WI38 (cell line): ENCODE measurements around the gene CYP2A7.
"Not testable (repeated sequence)": the region's sequence is repeated elsewhere in the genome, so short reads cannot be mapped to it uniquely, and the experiment has no call there.

Experiments
- H3K4me3 ChIP-seq: 2 replicates; pipeline ENCODE4 v1.5.1; 2011; ENCODE audit warnings: low read depth, mild to moderate bottlenecking, control low read depth, low read length
- CTCF ChIP-seq: IDR thresholded peaks from 2 replicates; pipeline ENCODE4 v1.5.1; 2012; ENCODE audit warnings: low read depth, mild to moderate bottlenecking, control low read depth, low read length

CYP2A7 gene

GRCh38 chr19:40920300-40921004 lies 38.4 kb upstream of the CYP2A7 start:
- TF ChIP-seq CTCF = no peak
- no peak overlapping the region for H3K4me3 ChIP-seq

- not testable (repeated sequence) for H3K4me3 ChIP-seq
Measured at GRCh38 chr19:40919530-40920299, 37.7 kb upstream of the CYP2A7 start.

GRCh38 chr19:40918303-40918702 lies 36.3 kb upstream of the CYP2A7 start:
- not testable (repeated sequence) for H3K4me3 ChIP-seq

- TF ChIP-seq CTCF = no peak
- no peak overlapping the region for H3K4me3 ChIP-seq
Measured at GRCh38 chr19:40908976-40909375, 26.9 kb upstream of the CYP2A7 start.

GRCh38 chr19:40907968-40908735 lies 26.1 kb upstream of the CYP2A7 start:
- no peak for TF ChIP-seq CTCF
- no peak overlapping the region for H3K4me3 ChIP-seq

GRCh38 chr19:40906512-40906911 lies 24.5 kb upstream of the CYP2A7 start:
- TF ChIP-seq CTCF = no peak
- H3K4me3 ChIP-seq = no peak overlapping the region

- not testable (repeated sequence) for H3K4me3 ChIP-seq
Measured at GRCh38 chr19:40904673-40905156, 22.7 kb upstream of the CYP2A7 start.

- H3K4me3 ChIP-seq = not testable (repeated sequence)
Measured at GRCh38 chr19:40901975-40902750, 20.1 kb upstream of the CYP2A7 start.

- not testable (repeated sequence) for H3K4me3 ChIP-seq
Measured at GRCh38 chr19:40900521-40900920, 18.5 kb upstream of the CYP2A7 start.

GRCh38 chr19:40899964-40900363 lies 17.9 kb upstream of the CYP2A7 start:
- H3K4me3 ChIP-seq = not testable (repeated sequence)

GRCh38 chr19:40896843-40897789 lies 15.1 kb upstream of the CYP2A7 start:
- not testable (repeated sequence) for H3K4me3 ChIP-seq
